H9 (cell line): Measurements from ENCODE around the gene FBXW9. TPM values are rescaled to one million over a fixed set of nuclear protein-coding genes. Genes with fewer than 3 reads are reported as not detected.

Experiments used
- DNase-seq: peaks from one replicate; pipeline ENCODE4 v3.0.0-alpha.2; 2017
- H2AFZ ChIP-seq: one replicate; pipeline ENCODE4 v1.6.1; 2013; ENCODE audit warnings: mild to moderate bottlenecking, low read length, control low read depth, moderate library complexity
- H2AK5ac ChIP-seq: 2 replicates; pipeline ENCODE4 v1.6.1; 2013; ENCODE audit warnings: low read length, control low read depth, mixed read lengths; ENCODE audit not compliant: insufficient read length
- H2BK120ac ChIP-seq: one replicate; pipeline ENCODE4 v1.6.1; 2013; ENCODE audit warnings: low read depth, mild to moderate bottlenecking, low read length, control low read depth, inconsistent platforms; ENCODE audit not compliant: poor library complexity, severe bottlenecking
- H2BK12ac ChIP-seq: 2 replicates; pipeline ENCODE4 v1.6.1; 2013; ENCODE audit warnings: low read length, control low read depth, mixed read lengths, low read depth; ENCODE audit not compliant: insufficient read length
- H2BK15ac ChIP-seq: 2 replicates; pipeline ENCODE4 v1.6.1; 2013; ENCODE audit warnings: low read depth, low read length, control low read depth
- H2BK20ac ChIP-seq: one replicate; pipeline ENCODE4 v1.6.1; 2013; ENCODE audit warnings: low read depth, mild to moderate bottlenecking, low read length, control low read depth, inconsistent platforms; ENCODE audit not compliant: poor library complexity, severe bottlenecking
- H2BK5ac ChIP-seq: 2 replicates; pipeline ENCODE4 v1.6.1; 2013; ENCODE audit warnings: low read length, control low read depth, mixed read lengths; ENCODE audit not compliant: insufficient read length
- H3K14ac ChIP-seq: 2 replicates; pipeline ENCODE4 v1.6.1; 2013; ENCODE audit warnings: low read length, control low read depth; ENCODE audit not compliant: insufficient read depth
- H3K18ac ChIP-seq: 2 replicates; pipeline ENCODE4 v1.6.1; 2013; ENCODE audit warnings: low read depth, mild to moderate bottlenecking, mixed read lengths, low read length, control low read depth; ENCODE audit not compliant: insufficient read length
- H3K23ac ChIP-seq: 2 replicates; pipeline ENCODE4 v1.6.1; 2013; ENCODE audit warnings: low read length, control low read depth, mixed read lengths, low read depth; ENCODE audit not compliant: insufficient read length
- H3K23me2 ChIP-seq: 2 replicates; pipeline ENCODE4 v1.6.1; 2013; ENCODE audit warnings: low read depth, mild to moderate bottlenecking, mixed read lengths, low read length, control low read depth; ENCODE audit not compliant: insufficient read length, poor library complexity, severe bottlenecking
- H3K27ac ChIP-seq: 2 replicates; pipeline ENCODE4 v1.5.1; 2013; ENCODE audit warnings: low read length, control low read depth, mixed read lengths, low read depth; ENCODE audit not compliant: insufficient read length
- H3K27me3 ChIP-seq: 2 replicates; pipeline ENCODE4 v1.6.1; 2013; ENCODE audit warnings: low read length, control low read depth, inconsistent platforms; ENCODE audit not compliant: insufficient read depth
- H3K4ac ChIP-seq: 2 replicates; pipeline ENCODE4 v1.6.1; 2013; ENCODE audit warnings: low read depth, mild to moderate bottlenecking, control low read depth, inconsistent platforms, low read length, moderate library complexity
- H3K4me1 ChIP-seq: 2 replicates; pipeline ENCODE4 v1.6.1; 2013; ENCODE audit warnings: low read length, control low read depth, inconsistent platforms; ENCODE audit not compliant: insufficient read depth
- H3K4me2 ChIP-seq: 2 replicates; pipeline ENCODE4 v1.6.1; 2013; ENCODE audit warnings: low read length, control low read depth, mixed read lengths; ENCODE audit not compliant: insufficient read length, insufficient read depth
- H3K56ac ChIP-seq: 2 replicates; pipeline ENCODE4 v1.6.1; 2013; ENCODE audit warnings: low read depth, mild to moderate bottlenecking, mixed read lengths, low read length, control low read depth; ENCODE audit not compliant: insufficient read length
- H3K79me1 ChIP-seq: 2 replicates; pipeline ENCODE4 v1.6.1; 2013; ENCODE audit warnings: low read depth, mild to moderate bottlenecking, moderate library complexity, low read length, control low read depth, inconsistent platforms; ENCODE audit not compliant: insufficient read depth, poor library complexity, severe bottlenecking
- H3K79me2 ChIP-seq: 2 replicates; pipeline ENCODE4 v1.6.1; 2013; ENCODE audit warnings: low read length, control low read depth, inconsistent platforms; ENCODE audit not compliant: insufficient read depth
- H3K9ac ChIP-seq: 2 replicates; pipeline ENCODE4 v1.6.1; 2013; ENCODE audit warnings: low read length, control low read depth, mixed read lengths; ENCODE audit not compliant: insufficient read length; ENCODE audit errors: extremely low read depth
- H3K9me3 ChIP-seq: one replicate; pipeline ENCODE4 v1.6.1; 2013; ENCODE audit warnings: low read depth, low read length, inconsistent platforms; ENCODE audit not compliant: control insufficient read depth
- H3T11ph ChIP-seq: one replicate; pipeline ENCODE4 v1.6.1; 2013; ENCODE audit warnings: mild to moderate bottlenecking, low read length, control low read depth, inconsistent platforms
- H4K20me1 ChIP-seq: one replicate; pipeline ENCODE4 v1.6.1; 2013; ENCODE audit not compliant: control insufficient read depth, insufficient read length, insufficient read depth
- H4K5ac ChIP-seq: 2 replicates; pipeline ENCODE4 v1.6.1; 2013; ENCODE audit warnings: low read depth, mild to moderate bottlenecking, mixed read lengths, low read length, control low read depth; ENCODE audit not compliant: insufficient read length
- H4K8ac ChIP-seq: replicated peaks from 2 replicates; pipeline ENCODE4 v1.6.1; 2013; ENCODE audit warnings: low read length, control low read depth, mixed read lengths, low read depth; ENCODE audit not compliant: insufficient read length
- H4K91ac ChIP-seq: 2 replicates; pipeline ENCODE4 v1.6.1; 2013; ENCODE audit warnings: low read depth, mild to moderate bottlenecking, moderate library complexity, mixed read lengths, low read length, control low read depth; ENCODE audit not compliant: insufficient read length
- H3K27ac Mint-ChIP-seq, 3 experiments: 2 replicates in 2 of 3; 3 replicates in 1 of 3; pipeline ENCODE4 v1.8.0; 2020 to 2021; ENCODE audit warnings: mixed read lengths in 3 of 3, mild to moderate bottlenecking in 1 of 3, moderate library complexity in 1 of 3
- H3K27me3 Mint-ChIP-seq: 2 replicates; pipeline ENCODE4 v1.8.0; 2021; ENCODE audit warnings: low read depth, mild to moderate bottlenecking, moderate library complexity, mixed read lengths
- H3K36me3 Mint-ChIP-seq, 3 experiments: 2 replicates in 2 of 3; 3 replicates in 1 of 3; pipeline ENCODE4 v1.8.0; 2020 to 2021; ENCODE audit warnings: low read depth in 3 of 3, mixed read lengths in 3 of 3; ENCODE audit not compliant: insufficient read depth in 1 of 3
- H3K4me1 Mint-ChIP-seq, 2 experiments: 2 replicates each; pipeline ENCODE4 v1.8.0; 2020; ENCODE audit warnings: mixed read lengths in 2 of 2
- H3K4me3 Mint-ChIP-seq, 2 experiments: 2 replicates in 1 of 2; 3 replicates in 1 of 2; pipeline ENCODE4 v1.8.0; 2020 to 2021; ENCODE audit warnings: mild to moderate bottlenecking in 2 of 2, mixed read lengths in 2 of 2, moderate library complexity in 1 of 2
- H3K9me3 Mint-ChIP-seq, 2 experiments: 2 replicates in 1 of 2; 3 replicates in 1 of 2; pipeline ENCODE4 v1.8.0; 2020; ENCODE audit warnings: mild to moderate bottlenecking in 2 of 2, mixed read lengths in 2 of 2, moderate library complexity in 1 of 2
- CTCF ChIP-seq: fragments of 200-600 bp; sonication (generic); conservative IDR thresholded peaks from 3 replicates; pipeline ENCODE4 v1.8.0; 2021; ENCODE audit warnings: antibody characterized with exemption, mild to moderate bottlenecking
- WGBS: extraction: QIAGEN DNeasy Blood & Tissue Kit; methylation state at CpG from one replicate; pipeline ENCODE4 v1.1.7; 2013; ENCODE audit warnings: missing lambda C conversion rate, low lambda C conversion rate, mixed read lengths; ENCODE audit not compliant: insufficient read length; ENCODE audit errors: extremely low coverage; 5-methylcytosine and 5-hydroxymethylcytosine counted together
- total RNA-seq: library from RNA; stranded (reverse); gene quantifications from 2 replicates; pipeline ENCODE4 v1.2.1, GENCODE V29; 2021

FBXW9 gene
- total RNA-seq, 1 experiment from 2014 or later: 11.7 TPM

- no peak overlapping the region for H3K9ac ChIP-seq
- H3K36me3 Mint-ChIP-seq: peaks cover 40 to 86% (median 73%) of the 10 kb centered on the region in 3 experiments
Measured at GRCh38 chr19:12676384-12676792, 20.0 kb downstream of the FBXW9 start.

More at GRCh38 chr19:12676384-12676792, 20.0 kb downstream of the FBXW9 start:
- Histone ChIP-seq H3K79me2 (no peaks in the 10 kb centered on the region), H3K56ac (no peak overlapping the region), H2BK20ac (no peak overlapping the region), H3K4ac (no peak overlapping the region), H3K18ac (no peak overlapping the region), H3T11ph (no peak overlapping the region), H2BK120ac (no peak overlapping the region), H3K27ac (no peak overlapping the region), H3K79me1 (no peaks in the 10 kb centered on the region), H2AFZ (no peak overlapping the region), H3K4me2 (no peak overlapping the region), H2BK15ac (no peak overlapping the region), H4K91ac (no peak overlapping the region), H4K20me1 (no peaks in the 10 kb centered on the region), H3K14ac (no peak overlapping the region), H3K23me2 (no peaks in the 10 kb centered on the region), H2BK12ac (no peak overlapping the region), H3K23ac (no peak overlapping the region), H2AK5ac (no peak overlapping the region), H3K9me3 (no peaks in the 10 kb centered on the region), H4K5ac (no peak overlapping the region), H2BK5ac (no peak overlapping the region), H3K4me1 (no peaks in the 10 kb centered on the region), H3K27me3 (no peaks in the 10 kb centered on the region), H4K8ac (no peak overlapping the region)
- Mint-ChIP-seq H3K9me3 (peaks cover 0 to 2% of the 10 kb centered on the region in 2 experiments; a peak in 1 of 5 replicates), H3K4me3 (no peak overlapping the region), H3K4me1 (peaks cover 2 to 15% of the 10 kb centered on the region in 2 experiments; a peak in 3 of 4 replicates), H3K27me3 (no peaks in the 10 kb centered on the region), H3K27ac (peak overlapping the region in 2 of 3 experiments; percentile 70 to 79; a peak in 4 of 7 replicates)
- DNase-seq: peak; percentile 92
- peak; percentile 92 for TF ChIP-seq CTCF
- no CpG with 5 or more reads among the region's 4 CpGs for WGBS
